HG03432 (cell line): ENCODE results near the gene ZFPM1.

Experiments
- ATAC-seq: cut with Tn5 transposase; IDR thresholded peaks from one replicate; pipeline ENCODE4 v1.9.1; 2021; ENCODE audit warnings: mild to moderate bottlenecking, moderate library complexity; ENCODE audit not compliant: unreplicated experiment

The ZFPM1 gene

DNA sequence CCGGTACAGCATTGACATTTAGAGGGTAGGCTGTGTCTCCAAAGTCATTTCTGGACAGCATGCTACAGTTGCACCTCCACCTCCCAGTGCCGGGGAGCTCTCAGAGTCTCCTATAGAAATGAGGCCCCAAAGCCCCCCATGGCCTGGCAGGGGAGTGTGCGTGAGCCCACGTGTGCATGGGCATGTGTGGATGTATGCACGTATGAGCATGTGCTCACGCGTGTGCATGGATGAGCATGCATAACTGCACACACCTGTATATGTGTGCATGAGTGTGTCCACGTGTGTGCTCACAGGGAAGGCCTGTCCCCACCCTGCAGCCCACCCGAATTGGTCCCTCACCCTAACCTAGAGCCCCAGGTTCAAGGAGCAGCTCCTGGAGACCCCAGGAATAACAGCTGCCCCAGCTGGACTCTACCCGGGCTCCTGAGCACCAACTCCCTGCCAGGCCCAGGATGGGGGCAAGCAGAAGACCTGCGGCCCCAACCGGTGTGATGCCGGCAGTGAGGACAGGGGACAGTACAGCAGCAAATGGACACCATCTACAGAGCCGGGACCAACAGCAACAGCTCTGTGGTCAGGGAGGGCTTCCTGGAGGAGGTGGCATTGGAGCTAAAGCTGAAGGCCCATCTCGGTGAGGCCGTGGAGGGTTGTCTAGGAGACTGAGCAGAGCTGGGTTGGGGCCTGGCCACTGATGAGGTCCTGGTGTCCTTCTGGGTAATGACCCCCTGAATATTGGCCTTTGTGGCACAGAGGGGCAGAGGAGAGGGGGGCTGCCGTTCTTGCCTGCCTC is 35.2 kb upstream of the ZFPM1 start:
- ATAC-seq = no peak

DNA sequence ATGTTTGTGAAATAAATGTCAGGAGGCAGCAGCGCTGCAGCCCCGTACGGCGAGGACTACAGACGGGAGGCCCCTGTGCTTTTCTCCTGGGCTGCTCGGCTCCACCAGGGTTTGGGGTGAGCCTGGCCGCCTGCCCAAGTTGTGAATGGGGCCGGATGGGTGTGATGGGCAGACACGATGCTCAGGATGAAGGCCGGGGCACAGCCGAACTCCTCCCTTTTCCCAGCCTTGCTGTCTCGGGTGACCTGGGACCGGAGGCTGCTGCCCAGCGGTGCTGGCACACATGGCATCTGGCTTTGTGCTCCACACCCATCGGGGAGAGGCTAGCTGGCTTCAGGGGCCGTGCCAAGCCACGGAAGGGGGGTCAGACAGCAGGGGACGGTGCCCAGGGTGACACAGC is 34.2 kb upstream of the ZFPM1 start:
- no peak for ATAC-seq

DNA sequence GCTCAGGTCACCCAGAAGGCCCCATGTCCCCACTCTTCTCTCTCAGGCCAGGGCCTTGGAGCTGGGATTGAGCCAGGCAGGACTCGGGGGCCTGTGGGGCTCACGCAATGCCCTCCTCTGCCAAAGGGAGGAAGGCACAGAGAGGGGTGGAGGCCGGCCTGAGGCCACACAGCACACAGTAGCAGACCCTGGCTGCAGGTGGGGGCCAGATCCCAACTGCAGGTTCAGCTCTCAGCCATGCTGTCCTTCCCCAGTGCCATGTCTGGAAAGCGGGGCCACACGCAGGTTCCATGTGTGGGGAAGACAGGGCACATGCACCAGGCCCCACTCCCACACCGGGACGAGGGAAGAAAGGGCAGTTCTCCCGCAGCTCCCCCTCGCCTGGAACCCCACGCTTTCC is 33.3 kb upstream of the ZFPM1 start:
- no peak for ATAC-seq

DNA sequence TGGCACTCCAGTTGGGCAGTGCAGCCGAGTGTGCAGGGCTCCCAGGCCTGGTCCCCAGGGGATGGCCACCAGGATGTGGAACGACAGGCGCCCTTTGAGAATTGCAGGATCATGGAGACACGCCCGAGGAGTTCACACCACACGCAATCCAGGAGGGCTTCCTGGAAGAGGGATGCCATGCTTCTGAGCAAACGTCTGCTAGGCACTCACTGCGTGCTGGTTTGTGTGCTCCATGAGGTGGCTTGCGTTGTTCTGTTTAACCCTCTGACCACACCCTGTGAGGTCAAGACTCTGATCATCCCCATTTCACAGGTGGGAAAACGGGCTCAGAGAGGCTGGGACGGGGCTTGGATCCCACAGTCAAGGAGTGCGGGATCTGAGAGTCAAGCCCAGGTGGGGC is 32.6 kb upstream of the ZFPM1 start:
- ATAC-seq = no peak

DNA sequence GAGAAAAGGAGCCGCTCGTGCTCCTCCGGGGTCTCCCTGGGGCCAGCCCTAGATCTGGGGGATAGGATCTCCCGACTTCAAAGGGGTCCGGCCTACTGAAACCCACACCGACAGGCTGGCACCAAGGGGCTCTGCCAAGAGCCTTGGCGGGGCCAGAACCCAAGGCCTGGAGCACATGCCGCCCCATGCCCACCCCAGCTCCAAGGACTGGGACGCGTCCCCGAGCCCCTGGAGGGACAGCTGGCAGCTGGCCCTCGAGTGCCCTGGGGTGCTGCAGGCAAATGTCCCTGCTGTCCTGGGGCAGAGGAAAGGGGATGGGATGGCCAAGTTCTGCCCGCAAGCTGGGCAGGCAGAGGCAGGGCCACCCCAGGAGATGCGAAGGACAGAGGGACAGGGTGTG is 31.8 kb upstream of the ZFPM1 start:
- ATAC-seq = no peak

DNA sequence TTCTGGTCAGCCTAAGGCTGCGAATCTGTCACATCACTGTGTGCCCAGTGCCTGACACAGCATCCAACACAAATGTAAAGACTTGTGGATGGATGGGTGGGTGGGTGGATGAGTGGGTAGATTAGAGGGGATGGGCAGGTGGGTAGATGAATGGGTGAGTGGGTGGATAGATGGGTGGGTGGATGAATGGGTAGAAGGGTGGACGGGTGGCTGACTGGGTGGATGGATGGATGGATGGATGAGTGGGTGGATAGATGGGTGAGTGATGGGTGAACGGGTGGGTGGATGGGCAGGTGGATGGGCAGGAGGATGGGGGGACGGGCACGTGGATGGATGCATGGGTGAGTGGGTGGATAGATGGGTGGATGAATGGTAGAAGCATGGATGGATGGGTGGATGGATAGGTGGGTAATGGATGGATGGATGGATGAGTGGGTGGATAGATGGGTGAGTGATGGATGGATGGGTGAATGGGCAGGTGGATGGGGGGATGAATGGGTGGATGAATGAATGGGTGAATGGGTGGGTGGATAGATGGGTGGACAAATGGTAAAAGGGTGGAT is 31.1 kb upstream of the ZFPM1 start:
- ATAC-seq = no peak

DNA sequence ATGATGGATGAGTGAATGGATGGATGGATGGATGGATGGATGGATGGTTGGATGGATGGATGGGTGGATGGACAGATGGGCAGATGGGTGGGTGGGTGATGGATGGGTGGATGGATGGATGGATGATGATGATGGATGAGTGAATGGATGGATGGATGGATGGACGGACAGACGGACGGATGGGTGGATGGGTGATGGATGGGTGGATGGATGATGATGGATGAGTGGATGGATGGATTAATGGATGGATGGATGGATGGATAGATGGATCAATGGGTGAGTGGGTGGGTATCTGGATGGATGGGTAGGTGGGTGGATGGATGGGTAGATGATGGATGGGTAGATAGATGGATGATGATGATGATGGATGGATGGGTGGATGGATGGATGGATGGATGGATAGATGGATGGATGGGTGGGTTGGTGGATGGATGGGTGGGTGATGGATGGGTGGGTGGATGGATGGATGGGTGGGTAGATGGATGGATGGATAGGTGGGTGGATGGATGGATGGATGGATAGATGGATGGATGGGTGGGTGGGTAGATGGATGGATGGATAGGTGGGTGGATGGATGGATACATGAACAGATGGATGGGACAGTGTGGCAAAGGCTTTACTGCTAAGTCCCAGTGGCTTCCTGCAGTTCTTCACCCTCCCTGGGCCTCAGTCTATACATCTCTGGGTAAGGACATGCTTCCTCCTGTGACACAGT is 30.2 kb upstream of the ZFPM1 start:
- no peak for ATAC-seq

DNA sequence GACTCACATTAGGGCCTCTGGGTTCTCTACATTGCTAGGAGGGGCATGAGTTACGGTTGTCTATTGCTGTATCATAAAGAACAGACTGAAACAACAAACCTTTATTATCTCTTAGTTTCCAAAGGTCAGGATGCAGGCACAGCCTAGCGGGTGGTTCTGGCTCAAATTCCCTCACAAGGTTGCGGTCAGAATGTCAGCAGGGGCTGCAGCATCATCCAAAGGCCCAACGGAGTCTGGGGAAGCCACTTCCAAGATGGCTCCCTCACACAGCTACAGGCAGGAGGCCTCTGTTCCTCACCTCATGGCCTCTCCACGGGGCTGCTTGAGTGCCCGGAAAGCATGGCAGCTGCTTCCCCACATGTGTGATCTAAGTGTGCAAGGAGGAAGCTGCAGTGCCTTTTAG is 29.6 kb upstream of the ZFPM1 start:
- ATAC-seq = no peak

DNA sequence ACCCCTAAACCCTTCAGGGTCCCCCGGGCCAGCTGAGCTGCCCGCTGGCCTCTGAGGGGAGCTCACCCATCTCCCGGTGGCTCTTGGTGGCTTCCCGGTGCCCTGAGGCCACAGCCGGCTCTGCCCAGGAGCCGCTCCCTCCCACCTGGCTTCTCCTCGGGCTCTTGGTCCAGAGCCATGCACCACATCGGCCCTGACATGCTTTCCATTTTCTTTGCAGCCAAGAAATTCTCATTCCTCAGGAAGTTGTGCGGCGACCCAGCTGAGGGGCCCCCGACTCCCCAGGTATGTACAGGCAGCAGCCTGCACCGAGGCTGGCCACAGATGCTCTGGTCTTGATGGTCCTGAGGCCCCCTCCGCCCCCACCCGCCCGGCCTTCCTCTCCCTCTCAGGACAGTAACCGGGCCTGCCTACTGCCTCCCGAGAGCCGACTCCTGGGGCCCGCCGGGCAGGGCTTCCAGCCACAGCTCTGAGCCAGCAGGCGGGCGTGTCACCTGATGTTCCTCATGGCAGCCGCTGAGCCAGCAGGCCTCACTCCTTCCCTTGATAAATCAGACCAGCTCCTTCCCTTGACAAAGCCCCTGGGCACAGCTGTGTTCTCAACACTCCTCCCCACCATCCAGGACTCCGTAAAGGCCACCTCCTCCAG is 28.4 kb upstream of the ZFPM1 start:
- ATAC-seq = no peak

DNA sequence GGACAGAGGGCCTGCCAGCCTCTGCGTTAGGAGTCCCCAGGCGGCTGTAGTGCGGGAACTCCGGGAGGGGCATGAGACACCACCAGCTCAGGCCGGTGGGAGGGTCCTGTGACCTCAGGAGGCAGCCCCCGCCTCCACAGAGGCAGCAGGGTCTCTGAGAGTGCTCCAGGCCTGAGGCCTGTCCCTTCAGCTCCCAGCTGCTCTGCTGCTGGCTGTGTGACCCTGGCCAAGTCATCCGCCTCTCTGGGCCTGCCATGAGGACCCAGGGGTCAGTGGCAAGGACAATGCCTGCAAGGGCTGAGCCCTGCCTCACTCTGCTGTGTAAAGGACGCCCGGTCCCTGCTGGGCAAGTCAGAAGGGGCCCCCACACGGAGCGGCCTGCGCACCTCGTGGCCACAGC is 27.1 kb upstream of the ZFPM1 start:
- no peak for ATAC-seq

DNA sequence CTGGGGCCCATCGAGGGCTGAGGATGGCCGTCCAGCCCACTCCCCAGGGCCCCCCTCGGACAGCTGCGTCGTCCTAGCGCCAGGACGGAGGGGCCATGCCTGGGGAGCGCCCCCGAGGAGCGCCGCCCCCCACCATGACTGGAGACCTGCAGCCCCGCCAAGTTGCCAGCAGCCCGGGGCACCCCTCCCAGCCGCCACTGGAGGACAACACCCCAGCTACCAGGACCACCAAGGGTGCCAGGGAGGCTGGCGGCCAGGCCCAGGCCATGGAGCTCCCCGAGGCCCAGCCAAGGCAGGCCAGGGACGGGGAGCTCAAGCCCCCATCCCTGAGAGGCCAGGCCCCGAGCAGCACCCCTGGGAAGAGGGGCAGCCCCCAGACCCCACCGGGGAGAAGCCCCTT is 25.7 kb upstream of the ZFPM1 start:
- ATAC-seq = no peak

DNA sequence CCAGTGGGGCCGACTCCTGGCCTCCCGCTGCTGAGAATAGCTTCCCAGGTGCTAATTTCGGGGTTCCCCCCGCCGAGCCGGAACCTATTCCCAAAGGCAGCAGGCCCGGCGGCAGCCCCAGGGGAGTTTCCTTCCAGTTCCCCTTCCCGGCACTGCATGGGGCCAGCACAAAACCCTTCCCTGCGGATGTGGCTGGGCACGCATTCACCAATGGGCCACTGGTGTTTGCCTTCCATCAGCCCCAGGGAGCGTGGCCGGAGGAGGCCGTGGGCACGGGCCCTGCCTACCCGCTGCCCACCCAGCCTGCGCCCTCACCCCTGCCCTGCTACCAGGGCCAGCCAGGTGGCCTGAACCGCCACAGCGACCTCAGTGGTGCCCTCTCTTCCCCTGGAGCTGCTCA is 24.9 kb upstream of the ZFPM1 start:
- no peak for ATAC-seq

DNA sequence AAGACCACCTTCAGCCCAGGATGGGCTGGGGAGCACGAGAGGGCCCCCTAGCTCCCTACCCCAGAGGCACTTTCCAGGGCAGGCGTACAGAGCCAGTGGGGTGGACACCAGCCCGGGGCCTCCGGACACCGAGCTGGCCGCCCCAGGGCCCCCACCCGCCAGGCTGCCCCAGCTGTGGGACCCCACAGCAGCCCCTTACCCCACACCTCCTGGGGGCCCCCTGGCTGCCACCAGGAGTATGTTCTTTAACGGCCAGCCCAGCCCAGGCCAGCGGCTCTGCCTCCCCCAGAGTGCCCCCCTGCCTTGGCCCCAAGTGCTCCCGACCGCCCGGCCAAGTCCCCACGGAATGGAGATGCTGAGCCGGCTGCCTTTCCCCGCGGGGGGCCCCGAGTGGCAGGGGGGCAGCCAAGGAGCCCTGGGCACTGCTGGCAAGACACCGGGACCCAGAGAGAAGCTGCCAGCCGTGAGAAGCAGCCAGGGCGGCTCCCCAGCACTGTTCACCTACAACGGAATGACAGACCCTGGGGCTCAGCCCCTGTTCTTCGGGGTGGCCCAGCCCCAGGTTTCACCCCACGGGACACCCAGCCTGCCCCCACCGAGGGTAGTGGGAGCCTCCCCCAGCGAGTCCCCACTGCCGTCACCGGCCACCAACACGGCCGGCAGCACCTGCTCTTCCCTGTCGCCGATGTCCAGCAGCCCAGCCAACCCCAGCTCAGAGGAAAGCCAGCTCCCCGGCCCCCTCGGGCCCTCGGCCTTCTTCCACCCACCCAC is 24.3 kb upstream of the ZFPM1 start:
- ATAC-seq = no peak

DNA sequence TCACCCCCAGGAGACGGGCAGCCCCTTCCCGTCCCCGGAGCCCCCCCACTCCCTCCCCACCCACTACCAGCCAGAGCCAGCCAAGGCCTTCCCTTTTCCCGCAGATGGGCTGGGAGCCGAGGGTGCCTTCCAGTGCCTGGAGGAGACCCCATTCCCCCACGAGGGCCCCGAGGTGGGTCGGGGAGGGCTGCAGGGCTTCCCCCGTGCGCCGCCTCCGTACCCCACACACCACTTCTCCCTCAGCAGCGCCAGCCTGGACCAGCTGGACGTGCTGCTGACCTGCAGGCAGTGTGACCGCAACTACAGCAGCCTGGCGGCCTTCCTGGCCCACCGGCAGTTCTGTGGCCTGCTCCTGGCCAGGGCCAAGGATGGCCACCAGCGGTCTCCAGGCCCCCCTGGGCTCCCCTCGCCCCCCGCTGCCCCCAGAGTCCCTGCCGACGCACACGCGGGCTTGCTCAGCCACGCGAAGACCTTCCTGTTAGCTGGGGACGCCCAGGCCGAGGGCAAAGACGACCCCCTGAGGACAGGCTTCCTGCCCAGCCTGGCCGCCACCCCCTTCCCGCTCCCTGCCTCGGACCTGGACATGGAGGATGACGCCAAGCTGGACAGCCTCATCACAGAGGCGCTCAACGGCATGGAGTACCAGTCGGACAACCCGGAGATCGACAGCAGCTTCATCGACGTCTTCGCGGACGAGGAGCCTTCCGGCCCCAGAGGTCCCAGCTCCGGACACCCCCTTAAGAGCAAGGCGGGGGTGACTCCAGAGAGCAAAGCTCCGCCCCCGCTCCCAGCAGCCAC is 23.5 kb upstream of the ZFPM1 start:
- ATAC-seq = no peak

DNA sequence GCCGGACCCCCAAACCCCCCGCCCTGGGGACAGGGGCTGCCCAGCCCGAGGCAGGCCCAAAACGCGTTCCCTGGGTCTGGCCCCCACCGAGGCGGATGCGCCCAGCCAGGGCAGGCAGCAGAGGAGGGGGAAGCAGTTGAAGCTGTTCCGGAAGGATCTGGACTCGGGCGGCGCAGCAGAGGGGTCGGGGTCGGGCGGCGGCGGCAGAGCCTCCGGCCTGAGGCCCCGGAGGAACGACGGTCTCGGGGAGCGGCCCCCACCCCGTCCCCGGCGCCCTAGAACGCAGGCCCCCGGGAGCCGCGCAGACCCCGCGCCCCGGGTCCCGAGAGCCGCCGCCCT is 22.9 kb upstream of the ZFPM1 start:
- no peak for ATAC-seq

DNA sequence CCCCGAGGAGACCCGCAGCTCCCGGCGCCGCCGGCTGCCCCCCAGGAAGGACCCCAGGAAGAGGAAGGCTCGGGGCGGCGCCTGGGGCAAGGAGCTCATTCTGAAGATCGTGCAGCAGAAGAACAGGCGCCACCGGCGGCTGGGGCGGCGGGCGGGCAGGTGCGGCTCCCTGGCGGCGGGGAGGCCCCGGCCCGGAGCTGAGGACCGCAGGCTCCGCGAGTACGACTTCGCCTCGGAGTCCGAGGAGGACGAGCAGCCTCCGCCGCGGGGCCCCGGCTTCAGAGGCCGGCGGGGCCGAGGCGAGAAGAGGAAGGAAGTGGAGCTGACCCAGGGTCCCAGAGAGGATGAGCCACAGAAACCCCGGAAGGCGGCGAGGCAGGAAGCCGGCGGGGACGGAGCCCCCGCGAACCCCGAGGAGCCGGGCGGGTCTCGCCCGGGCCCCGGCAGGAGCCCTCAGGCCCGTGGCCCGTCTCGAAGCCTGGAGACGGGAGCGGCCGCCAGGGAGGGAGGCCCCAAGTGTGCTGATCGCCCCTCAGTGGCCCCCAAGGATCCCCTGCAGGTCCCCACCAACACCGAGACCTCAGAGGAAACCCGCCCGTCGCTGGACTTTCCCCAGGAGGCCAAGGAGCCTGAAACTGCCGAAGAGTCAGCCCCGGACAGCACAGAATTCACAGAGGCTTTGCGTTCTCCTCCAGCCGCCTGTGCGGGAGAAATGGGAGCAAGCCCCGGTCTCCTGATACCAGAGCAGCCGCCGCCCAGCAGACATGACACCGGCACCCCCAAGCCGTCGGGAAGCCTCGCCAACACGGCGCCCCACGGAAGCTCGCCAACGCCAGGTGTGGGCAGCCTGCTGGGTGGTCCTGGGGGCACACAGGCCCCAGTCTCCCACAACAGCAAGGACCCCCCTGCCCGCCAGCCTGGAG is 22.3 kb upstream of the ZFPM1 start:
- ATAC-seq = no peak

DNA sequence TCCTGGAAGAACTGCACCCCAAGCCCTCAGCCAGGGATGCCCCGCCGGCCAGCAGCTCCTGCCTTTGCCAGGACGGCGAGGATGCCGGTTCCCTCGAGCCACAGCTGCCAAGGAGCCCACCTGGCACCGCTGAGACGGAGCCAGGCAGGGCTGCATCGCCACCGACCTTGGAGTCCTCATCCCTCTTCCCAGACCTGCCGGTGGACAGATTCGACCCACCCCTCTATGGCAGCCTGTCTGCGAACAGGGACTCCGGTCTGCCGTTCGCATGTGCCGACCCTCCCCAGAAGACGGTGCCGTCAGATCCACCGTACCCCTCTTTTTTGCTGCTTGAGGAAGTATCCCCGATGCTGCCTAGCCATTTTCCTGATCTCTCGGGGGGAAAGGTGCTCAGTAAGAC is 21.4 kb upstream of the ZFPM1 start:
- ATAC-seq = no peak

DNA sequence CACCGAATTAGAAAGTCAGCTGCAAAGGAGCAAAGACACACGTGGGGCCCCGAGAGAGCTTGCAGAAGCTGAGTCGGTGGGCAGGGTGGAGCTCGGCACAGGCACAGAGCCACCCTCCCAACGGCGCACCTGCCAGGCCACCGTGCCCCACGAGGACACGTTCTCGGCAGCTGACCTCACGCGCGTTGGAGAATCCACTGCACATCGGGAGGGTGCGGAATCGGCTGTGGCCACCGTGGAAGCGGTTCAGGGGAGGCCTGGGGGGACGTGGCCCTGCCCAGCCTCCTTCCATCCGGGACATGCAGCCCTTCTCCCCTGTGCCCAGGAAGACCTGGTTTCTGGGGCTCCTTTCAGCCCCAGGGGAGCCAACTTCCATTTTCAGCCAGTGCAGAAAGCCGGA is 20.9 kb upstream of the ZFPM1 start:
- ATAC-seq = no peak

DNA sequence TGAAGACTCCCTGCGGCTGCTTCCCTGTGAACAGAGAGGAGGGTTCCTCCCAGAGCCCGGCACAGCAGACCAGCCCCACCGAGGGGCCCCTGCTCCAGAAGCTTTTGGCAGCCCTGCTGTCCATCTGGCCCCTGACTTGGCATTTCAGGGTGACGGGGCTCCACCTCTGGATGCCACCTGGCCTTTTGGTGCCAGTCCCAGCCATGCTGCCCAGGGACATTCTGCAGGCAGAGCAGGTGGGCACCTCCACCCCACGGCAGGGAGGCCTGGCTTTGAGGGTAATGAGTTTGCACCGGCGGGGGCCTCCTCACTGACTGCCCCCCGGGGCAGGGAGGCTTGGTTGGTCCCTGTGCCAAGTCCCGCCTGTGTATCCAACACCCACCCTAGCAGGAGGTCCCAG is 20.3 kb upstream of the ZFPM1 start:
- no peak for ATAC-seq
